AG04450 (cell line): ENCODE results near the gene MOV10. TPM values are rescaled to one million over a fixed set of nuclear protein-coding genes. Genes with fewer than 3 reads are reported as not detected.

Source experiments
- CTCF ChIA-PET: fragments of 300-600, 350-600 bp; formaldehyde crosslinking; extraction: SDS; loops from one replicate; lab custom pipeline; 2022; ENCODE audit warnings: antibody characterized with exemption, inconsistent platforms; lab: Charles Lee
- POLR2A ChIA-PET: fragments of 350-600 bp; formaldehyde crosslinking; extraction: SDS; loops from one replicate; lab custom pipeline; 2021; ENCODE audit warnings: antibody characterized with exemption, inconsistent platforms; lab: Yijun Ruan, JAX
- DNase-seq: peaks from one replicate; pipeline ENCODE4 v3.0.0-alpha.2; 2011; ENCODE audit warnings: low read depth, low spot score
- H3K27ac ChIP-seq: one replicate; pipeline ENCODE4 v1.5.1; 2012; ENCODE audit warnings: low read depth, low read length, control low read depth
- H3K27me3 ChIP-seq: one replicate; pipeline ENCODE4 v1.6.0; 2012; ENCODE audit warnings: low read length; ENCODE audit not compliant: control insufficient read depth, insufficient read depth
- H3K4me3 ChIP-seq: 2 replicates; pipeline ENCODE4 v1.5.1; 2011; ENCODE audit warnings: mild to moderate bottlenecking, low read depth, low read length, control low read depth
- H3K9me3 ChIP-seq: 2 replicates; pipeline ENCODE4 v1.5.1; 2012; ENCODE audit warnings: low read length; ENCODE audit not compliant: control insufficient read depth, insufficient read depth
- CTCF ChIP-seq: IDR thresholded peaks from 2 replicates; pipeline ENCODE4 v1.5.1; 2011; ENCODE audit warnings: low read depth, low read length, control low read depth, inconsistent platforms
- polyA plus RNA-seq: library from polyadenylated mRNA; depleted of rRNA; stranded (reverse); fragments of >200 nt; gene quantifications from 2 replicates; pipeline ENCODE4 v1.2.3, GENCODE V29; 2011

MOV10 gene
- polyA plus RNA-seq, 1 experiment, result 58.1 TPM

GRCh38 chr1:112689842-112690237, 15.4 kb downstream of the MOV10 start:
- Histone ChIP-seq H3K27me3 (no peaks in the 10 kb centered on the region), H3K4me3 (no peak overlapping the region), H3K9me3 (no peaks in the 10 kb centered on the region), H3K27ac (no peak overlapping the region)
- no peak for TF ChIP-seq CTCF
- DNase-seq, result no peak
- ChIA-PET CTCF (interaction anchor here (1.0 kb wide), 1 partner anchor 30 kb away, joined by 3 read pairs; no protein-coding TSS in a partner anchor), POLR2A (no interaction called here)

- Histone ChIP-seq H3K4me3 (no peak overlapping the region), H3K9me3 (no peaks in the 10 kb centered on the region), H3K27ac (no peak overlapping the region), H3K27me3 (no peaks in the 10 kb centered on the region)
- POLR2A ChIA-PET, result no interaction called here
- DNase-seq, result no peak
- no peak for TF ChIP-seq CTCF
- CTCF ChIA-PET, result no interaction called here
Measured at GRCh38 chr1:112692681-112693080, 18.2 kb downstream of the MOV10 start.

GRCh38 chr1:112693821-112694220, 19.4 kb downstream of the MOV10 start:
- CTCF ChIA-PET, result no interaction called here
- no peak overlapping the region for H3K27ac ChIP-seq
- TF ChIP-seq CTCF, result no peak
- POLR2A ChIA-PET, result no interaction called here
- DNase-seq, result no peak
- no peaks in the 10 kb centered on the region for H3K9me3 ChIP-seq
- H3K4me3 ChIP-seq, result no peak overlapping the region
- no peaks in the 10 kb centered on the region for H3K27me3 ChIP-seq

GRCh38 chr1:112694363-112694929, 20.0 kb downstream of the MOV10 start:
- no peak for DNase-seq
- Histone ChIP-seq H3K9me3 (no peaks in the 10 kb centered on the region), H3K27me3 (no peaks in the 10 kb centered on the region), H3K4me3 (no peak overlapping the region), H3K27ac (no peak overlapping the region)
- CTCF ChIA-PET, result no interaction called here
- POLR2A ChIA-PET, result no interaction called here
- no peak for TF ChIP-seq CTCF

GRCh38 chr1:112695276-112695675, 20.8 kb downstream of the MOV10 start:
- TF ChIP-seq CTCF, result no peak
- H3K27ac ChIP-seq, result no peak overlapping the region
- no peaks in the 10 kb centered on the region for H3K9me3 ChIP-seq
- no peak for DNase-seq
- no peaks in the 10 kb centered on the region for H3K27me3 ChIP-seq
- CTCF ChIA-PET, result interaction anchor here (0.7 to 0.8 kb wide), 2 partner anchors 13 to 164 kb away, joined by 3 read pairs; no protein-coding TSS in a partner anchor
- POLR2A ChIA-PET, result interaction anchor here (0.6 kb wide), 1 partner anchor 160 kb away, joined by 3 read pairs; no protein-coding TSS in a partner anchor
- no peak overlapping the region for H3K4me3 ChIP-seq
